HL-60 (cell line): ENCODE data around the gene TYROBP.

Source experiments
- GABPA ChIP-seq: IDR thresholded peaks from 2 replicates; pipeline ENCODE4 v1.6.1; 2012; ENCODE audit warnings: low read depth
- POLR2AphosphoS5 ChIP-seq: IDR thresholded peaks from 2 replicates; pipeline ENCODE4 v1.6.1; 2012; ENCODE audit warnings: low read depth
- TF ChIP-seq, protein P1 (sequence below): IDR thresholded peaks from one replicate; pipeline ENCODE4 v1.5.1; 2011; ENCODE audit warnings: low read length, control low read depth, inconsistent platforms; ENCODE audit not compliant: insufficient read depth
- TF ChIP-seq, protein P2 (sequence below): IDR thresholded peaks from 2 replicates; pipeline ENCODE4 v1.6.1; 2012; ENCODE audit warnings: low read depth; ENCODE audit not compliant: insufficient replicate concordance

DNA sequence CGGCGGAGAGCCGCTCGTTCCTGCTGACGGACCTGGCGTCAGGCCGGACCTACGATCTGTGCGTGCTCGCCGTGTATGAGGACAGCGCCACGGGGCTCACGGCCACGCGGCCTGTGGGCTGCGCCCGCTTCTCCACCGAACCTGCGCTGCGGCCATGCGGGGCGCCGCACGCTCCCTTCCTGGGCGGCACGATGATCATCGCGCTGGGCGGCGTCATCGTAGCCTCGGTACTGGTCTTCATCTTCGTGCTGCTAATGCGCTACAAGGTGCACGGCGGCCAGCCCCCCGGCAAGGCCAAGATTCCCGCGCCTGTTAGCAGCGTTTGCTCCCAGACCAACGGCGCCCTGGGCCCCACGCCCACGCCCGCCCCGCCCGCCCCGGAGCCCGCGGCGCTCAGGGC, 36.5 kb upstream of the TYROBP start:
- TF ChIP-seq, protein P1, sequence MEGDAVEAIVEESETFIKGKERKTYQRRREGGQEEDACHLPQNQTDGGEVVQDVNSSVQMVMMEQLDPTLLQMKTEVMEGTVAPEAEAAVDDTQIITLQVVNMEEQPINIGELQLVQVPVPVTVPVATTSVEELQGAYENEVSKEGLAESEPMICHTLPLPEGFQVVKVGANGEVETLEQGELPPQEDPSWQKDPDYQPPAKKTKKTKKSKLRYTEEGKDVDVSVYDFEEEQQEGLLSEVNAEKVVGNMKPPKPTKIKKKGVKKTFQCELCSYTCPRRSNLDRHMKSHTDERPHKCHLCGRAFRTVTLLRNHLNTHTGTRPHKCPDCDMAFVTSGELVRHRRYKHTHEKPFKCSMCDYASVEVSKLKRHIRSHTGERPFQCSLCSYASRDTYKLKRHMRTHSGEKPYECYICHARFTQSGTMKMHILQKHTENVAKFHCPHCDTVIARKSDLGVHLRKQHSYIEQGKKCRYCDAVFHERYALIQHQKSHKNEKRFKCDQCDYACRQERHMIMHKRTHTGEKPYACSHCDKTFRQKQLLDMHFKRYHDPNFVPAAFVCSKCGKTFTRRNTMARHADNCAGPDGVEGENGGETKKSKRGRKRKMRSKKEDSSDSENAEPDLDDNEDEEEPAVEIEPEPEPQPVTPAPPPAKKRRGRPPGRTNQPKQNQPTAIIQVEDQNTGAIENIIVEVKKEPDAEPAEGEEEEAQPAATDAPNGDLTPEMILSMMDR, result no peak
- no peak for TF ChIP-seq POLR2AphosphoS5
- TF ChIP-seq, protein P2, sequence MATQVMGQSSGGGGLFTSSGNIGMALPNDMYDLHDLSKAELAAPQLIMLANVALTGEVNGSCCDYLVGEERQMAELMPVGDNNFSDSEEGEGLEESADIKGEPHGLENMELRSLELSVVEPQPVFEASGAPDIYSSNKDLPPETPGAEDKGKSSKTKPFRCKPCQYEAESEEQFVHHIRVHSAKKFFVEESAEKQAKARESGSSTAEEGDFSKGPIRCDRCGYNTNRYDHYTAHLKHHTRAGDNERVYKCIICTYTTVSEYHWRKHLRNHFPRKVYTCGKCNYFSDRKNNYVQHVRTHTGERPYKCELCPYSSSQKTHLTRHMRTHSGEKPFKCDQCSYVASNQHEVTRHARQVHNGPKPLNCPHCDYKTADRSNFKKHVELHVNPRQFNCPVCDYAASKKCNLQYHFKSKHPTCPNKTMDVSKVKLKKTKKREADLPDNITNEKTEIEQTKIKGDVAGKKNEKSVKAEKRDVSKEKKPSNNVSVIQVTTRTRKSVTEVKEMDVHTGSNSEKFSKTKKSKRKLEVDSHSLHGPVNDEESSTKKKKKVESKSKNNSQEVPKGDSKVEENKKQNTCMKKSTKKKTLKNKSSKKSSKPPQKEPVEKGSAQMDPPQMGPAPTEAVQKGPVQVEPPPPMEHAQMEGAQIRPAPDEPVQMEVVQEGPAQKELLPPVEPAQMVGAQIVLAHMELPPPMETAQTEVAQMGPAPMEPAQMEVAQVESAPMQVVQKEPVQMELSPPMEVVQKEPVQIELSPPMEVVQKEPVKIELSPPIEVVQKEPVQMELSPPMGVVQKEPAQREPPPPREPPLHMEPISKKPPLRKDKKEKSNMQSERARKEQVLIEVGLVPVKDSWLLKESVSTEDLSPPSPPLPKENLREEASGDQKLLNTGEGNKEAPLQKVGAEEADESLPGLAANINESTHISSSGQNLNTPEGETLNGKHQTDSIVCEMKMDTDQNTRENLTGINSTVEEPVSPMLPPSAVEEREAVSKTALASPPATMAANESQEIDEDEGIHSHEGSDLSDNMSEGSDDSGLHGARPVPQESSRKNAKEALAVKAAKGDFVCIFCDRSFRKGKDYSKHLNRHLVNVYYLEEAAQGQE, result no peak
- no peak for TF ChIP-seq GABPA
